Mammary microvascular endothelial cell (primary cell): ENCODE measurements around the gene PRSS21. TPM values are rescaled to one million over a fixed set of nuclear protein-coding genes. Genes with fewer than 3 reads are reported as not detected.

ENCODE experiments used
- total RNA-seq: library from RNA; depleted of rRNA; stranded (reverse); fragments of >200 nt; gene quantifications from 2 replicates; pipeline ENCODE4 v1.2.3, GENCODE V29; 2015

Gene PRSS21, protein sequence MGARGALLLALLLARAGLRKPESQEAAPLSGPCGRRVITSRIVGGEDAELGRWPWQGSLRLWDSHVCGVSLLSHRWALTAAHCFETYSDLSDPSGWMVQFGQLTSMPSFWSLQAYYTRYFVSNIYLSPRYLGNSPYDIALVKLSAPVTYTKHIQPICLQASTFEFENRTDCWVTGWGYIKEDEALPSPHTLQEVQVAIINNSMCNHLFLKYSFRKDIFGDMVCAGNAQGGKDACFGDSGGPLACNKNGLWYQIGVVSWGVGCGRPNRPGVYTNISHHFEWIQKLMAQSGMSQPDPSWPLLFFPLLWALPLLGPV
- total RNA-seq = 0.20 and 1.2 TPM in 2 replicates

DNA sequence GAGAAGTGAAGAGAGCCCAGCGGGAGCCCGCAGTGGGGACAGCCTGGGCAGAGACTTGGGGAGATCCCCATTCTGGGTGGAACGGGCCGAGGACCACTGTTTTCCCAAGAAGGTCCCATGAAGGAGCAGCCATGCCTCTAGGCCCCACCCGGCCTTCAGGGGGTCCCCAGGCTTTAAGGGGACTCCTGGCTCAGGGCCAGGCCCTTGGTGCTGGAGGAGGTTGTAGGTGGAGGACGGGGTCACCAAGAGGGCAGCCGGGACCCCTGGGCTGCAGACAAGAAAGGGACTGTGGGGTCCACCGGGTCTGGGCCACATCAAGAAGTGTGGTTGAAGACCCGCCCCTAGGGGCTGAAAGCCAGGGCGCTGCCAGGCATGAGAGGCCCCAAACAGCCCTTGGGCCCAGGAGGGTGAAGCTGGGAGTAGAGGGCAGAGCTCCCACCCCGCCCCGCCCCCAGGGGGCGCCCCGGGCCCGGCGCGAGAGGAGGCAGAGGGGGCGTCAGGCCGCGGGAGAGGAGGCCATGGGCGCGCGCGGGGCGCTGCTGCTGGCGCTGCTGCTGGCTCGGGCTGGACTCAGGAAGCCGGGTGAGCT lies at the start of gene PRSS21:
Gene PRSS21, plus strand, starts transcription at position 487 of the 589 bp plus-strand sequence. Its CDS starts 32 bp downstream, at position 519.

DNA sequence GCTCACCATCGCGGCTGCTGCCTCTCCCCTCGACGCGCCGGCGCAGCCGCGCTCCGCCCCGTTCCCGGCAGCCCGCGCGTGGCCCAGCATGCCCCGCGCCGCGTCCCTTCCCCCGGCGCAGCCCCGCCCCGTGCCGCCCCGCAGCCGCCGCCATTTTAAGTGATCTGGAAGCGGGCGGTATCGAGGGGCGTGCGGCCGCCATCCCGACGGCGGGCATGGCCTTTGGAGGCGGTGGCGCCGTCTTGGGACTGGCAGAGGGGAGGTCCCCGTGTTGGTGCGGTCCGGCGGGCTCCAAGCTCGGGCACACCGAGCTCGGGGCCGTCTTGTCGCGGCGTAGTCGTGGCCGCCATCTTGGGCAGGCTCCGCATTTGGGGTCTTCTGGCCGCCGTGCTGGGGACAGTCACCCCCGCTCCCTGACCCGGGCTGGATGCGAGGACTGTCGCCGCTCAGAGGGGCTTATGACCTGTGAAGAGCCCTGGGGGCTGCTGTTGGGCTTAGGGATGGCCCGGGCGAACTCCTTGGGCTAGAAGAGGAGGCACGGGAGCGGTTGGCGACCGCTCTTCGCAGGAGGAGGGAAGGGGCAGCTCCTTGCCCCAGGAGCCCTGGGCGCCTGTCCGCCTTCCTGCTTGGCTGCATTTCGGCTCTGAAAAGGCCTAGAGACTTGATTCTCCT lies 39.7 kb upstream of the PRSS21 start, which contains the start of gene ELOB:
Gene ELOB, minus strand, starts transcription at position 50 of the 672 bp plus-strand sequence. Its CDS starts 41 bp downstream, at position 9.

DNA sequence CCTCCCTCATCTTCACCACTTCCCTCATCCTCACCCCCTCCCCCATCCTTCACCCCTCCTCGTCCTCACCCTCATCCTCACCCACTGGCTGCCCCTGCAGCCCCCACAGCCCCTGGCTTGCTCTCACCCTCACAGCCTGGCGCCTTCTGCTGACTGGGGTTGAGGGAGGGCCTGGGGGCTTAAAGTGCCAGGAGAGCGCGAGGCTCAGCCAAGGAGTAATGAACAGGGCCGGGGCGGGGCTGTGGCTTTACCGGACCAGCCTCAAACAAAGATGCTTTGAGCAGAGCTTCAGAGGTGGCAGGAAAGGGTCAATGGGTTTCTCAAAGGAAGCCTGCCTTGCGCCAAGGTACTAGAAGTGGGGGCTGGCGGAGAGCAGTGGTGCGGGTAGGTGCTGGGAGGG lies 29.6 kb upstream of the PRSS21 start, which contains the start of gene PRSS33:
Gene PRSS33, minus strand, starts transcription at position 155 of the 400 bp plus-strand sequence. CDS start 1,013 bp downstream, outside the sequence.

DNA sequence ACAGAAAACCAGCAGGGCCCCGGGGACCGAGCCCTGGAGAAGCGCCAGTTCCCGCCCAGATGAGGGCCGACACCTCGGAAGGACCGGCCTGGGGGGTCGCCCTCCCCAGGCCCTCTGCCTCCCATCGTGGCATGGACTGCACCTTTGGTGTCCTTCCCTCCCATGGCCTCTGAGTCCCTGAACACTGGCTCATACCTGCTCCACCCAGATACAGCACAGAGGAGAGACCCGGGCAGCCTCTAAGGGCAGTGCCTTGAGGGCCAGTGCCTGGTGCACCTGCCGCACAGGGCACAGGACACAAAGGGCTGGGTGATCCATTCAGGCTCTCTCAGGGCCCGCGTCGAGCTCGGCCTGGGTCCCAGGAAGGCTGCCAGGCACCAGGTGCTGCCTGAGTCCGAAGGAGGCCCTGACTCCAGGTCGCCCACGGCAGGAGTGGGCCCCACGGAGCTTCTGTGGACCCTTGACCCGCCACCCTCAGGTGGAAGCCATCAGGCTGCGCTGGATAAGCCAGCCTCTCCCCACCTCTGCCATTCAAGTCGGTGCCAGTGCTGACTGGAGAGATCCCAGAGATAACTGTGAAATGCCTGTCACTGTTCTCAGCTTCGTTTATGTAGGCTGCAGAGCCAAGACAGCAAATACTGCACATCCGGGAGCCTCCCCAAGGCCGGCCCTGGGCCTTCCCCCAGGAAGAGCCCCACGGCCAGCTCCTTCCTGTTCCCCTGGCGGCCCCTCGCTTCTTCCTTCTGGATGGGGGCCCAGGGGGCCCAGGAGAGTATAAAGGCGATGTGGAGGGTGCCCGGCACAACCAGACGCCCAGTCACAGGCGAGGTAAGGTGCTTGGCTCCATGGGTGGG lies 12.7 kb downstream of the PRSS21 start, which contains the start of gene ZG16B:
Gene ZG16B, plus strand, starts transcription at position 803 of the 854 bp plus-strand sequence. CDS start 139 bp downstream, outside the sequence.

DNA sequence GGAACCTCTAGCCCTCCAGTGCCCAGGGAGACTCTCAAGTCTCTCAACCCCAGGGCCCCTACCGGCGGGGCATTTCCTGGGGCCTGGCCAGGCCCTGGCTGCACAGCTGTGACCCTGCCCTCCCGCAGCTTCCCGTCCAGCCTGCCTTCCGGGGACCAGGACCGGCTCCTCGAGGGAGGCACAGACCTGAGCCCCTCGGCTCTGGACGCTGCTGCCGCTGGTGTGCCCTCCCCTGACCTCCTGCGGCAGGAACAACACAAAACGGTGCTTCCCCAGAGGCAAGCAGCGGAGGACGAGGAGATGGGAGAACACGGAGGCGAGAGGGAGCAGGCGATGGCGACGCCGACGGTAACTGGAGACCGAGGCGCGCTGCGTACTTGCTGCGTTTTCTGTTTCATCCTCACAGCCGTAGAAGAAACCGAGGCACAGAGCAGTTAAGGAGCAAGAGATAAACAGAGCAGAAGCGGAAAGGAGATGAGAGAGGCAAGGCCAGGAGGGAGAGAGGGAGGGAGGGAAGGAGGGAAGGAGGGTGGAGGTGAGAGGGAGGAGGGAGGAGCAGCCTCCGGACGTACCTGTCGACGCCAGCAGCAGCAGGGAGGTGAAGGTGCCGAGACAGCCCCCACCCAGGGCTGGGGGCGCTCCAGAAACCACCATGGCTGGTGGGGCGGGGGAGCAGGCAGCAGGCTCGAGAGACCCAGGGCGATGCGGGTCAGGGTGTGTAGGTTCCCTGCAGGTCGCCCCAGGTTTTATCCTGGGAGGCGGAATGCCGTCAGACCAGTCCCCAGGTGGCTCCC lies 40.6 kb downstream of the PRSS21 start, which contains the start of gene PRSS22:
Gene PRSS22, minus strand, starts transcription at position 720 of the 794 bp plus-strand sequence. Its CDS starts 66 bp downstream, at position 654.

Other genes starting within 250 kb of the PRSS21 start
- 31.5 and 53.4 TPM in 2 replicates for gene KCTD5, start 134.7 kb upstream of the PRSS21 start, total RNA-seq
- under 0.01 TPM in 1 of 2 replicates, not detected in the other for gene PRSS27, start 97.0 kb upstream of the PRSS21 start, total RNA-seq
- 38.3 and 54.9 TPM in 2 replicates for gene SRRM2, start 64.6 kb upstream of the PRSS21 start, total RNA-seq
- 647 and 787 TPM in 2 replicates for gene ELOB, start 40.0 kb upstream of the PRSS21 start, total RNA-seq
- not detected in 2 replicates for gene PRSS33, start 29.7 kb upstream of the PRSS21 start, total RNA-seq
- not detected in 2 replicates for gene PRSS41, start 18.8 kb upstream of the PRSS21 start, total RNA-seq
- gene ZG16B, start 13.1 kb downstream of the PRSS21 start, total RNA-seq = 1.5 and 3.1 TPM in 2 replicates
- not detected in 2 replicates for gene PRSS22, start 40.9 kb downstream of the PRSS21 start, total RNA-seq
- 50.6 and 67.3 TPM in 2 replicates for gene FLYWCH2, start 66.0 kb downstream of the PRSS21 start, total RNA-seq
- 41.5 and 51.1 TPM in 2 replicates for gene FLYWCH1, start 94.7 kb downstream of the PRSS21 start, total RNA-seq
- gene KREMEN2, start 147.0 kb downstream of the PRSS21 start, total RNA-seq = not detected in 2 replicates
- 23.8 and 24.1 TPM in 2 replicates for gene PAQR4, start 152.1 kb downstream of the PRSS21 start, total RNA-seq
- gene PKMYT1, start 163.2 kb downstream of the PRSS21 start, total RNA-seq = 28.1 and 31.3 TPM in 2 replicates
- not detected in 2 replicates for gene CLDN9, start 195.7 kb downstream of the PRSS21 start, total RNA-seq
- 0.15 TPM in 1 of 2 replicates, not detected in the other for gene CLDN6, start 200.9 kb downstream of the PRSS21 start, total RNA-seq
- gene TNFRSF12A, start 203.1 kb downstream of the PRSS21 start, total RNA-seq = 174 and 225 TPM in 2 replicates
- gene HCFC1R1, start 206.7 kb downstream of the PRSS21 start, total RNA-seq = 18.6 and 24.1 TPM in 2 replicates
- 30.9 and 37.2 TPM in 2 replicates for gene THOC6, start 206.8 kb downstream of the PRSS21 start, total RNA-seq
- gene BICDL2, start 219.7 kb downstream of the PRSS21 start, total RNA-seq = not detected in 2 replicates
- gene MMP25, start 229.3 kb downstream of the PRSS21 start, total RNA-seq = under 0.01 and 0.15 TPM in 2 replicates
- gene IL32, start 248.4 kb downstream of the PRSS21 start, total RNA-seq = 824 and 885 TPM in 2 replicates